Colonic mucosa (tissue), 4 donors: ENCODE results near the gene GFOD2. TPM values are rescaled to one million over a fixed set of nuclear protein-coding genes. Genes with fewer than 3 reads are reported as not detected.

Experiments used
- DNase-seq: peaks from one replicate; pipeline ENCODE4 v3.0.0-alpha.2; 2020
- H3K27ac ChIP-seq: fragments of 200-600 bp; one replicate; pipeline ENCODE4 v1.8.0; 2021
- H3K27me3 ChIP-seq: fragments of 200-600 bp; one replicate; pipeline ENCODE4 v1.8.0; 2021
- H3K36me3 ChIP-seq: fragments of 200-600 bp; one replicate; pipeline ENCODE4 v1.8.0; 2021
- H3K4me1 ChIP-seq: fragments of 200-600 bp; one replicate; pipeline ENCODE4 v1.8.0; 2021; ENCODE audit warnings: mild to moderate bottlenecking
- H3K4me3 ChIP-seq: fragments of 200-600 bp; one replicate; pipeline ENCODE4 v1.8.0; 2021
- H3K9ac ChIP-seq, 2 donors: one replicate each; pipeline ENCODE4 v1.7.0; 2013; ENCODE audit warnings: control low read depth in 2 of 2, low read depth in 2 of 2, low read length in 2 of 2
- H3K9me3 ChIP-seq: fragments of 200-600 bp; one replicate; pipeline ENCODE4 v1.8.0; 2021
- intact Hi-C: fragments of 100-400 bp; cut with DNase I; formaldehyde crosslinking; loops from one replicate; pipeline ENCODE4 v1.14.1; 2022
- total RNA-seq, 2 donors: library from RNA; stranded (reverse); fragmentation: NEBNext Ultra II Directional in 1 of 2; extraction: Animal tissue kit (Norgen Biotek cat#: 25700) in 1 of 2; gene quantifications; one replicate each; pipeline ENCODE4 v1.2.1, GENCODE V29; 2021
- TF ChIP-seq, protein P1 (sequence below): fragments of 200-600 bp; IDR thresholded peaks from one replicate; pipeline ENCODE4 v1.8.0; 2022; ENCODE audit warnings: antibody characterized with exemption, mild to moderate bottlenecking
- donor health status: healthy.
- donor health status: DM: no; HTN: no; CAD: no.
- donor health status: DM: no; HTN: no; CAD: no.

The GFOD2 gene
- total RNA-seq, 2 donors from 2014 or later: 22.1 to 33.8 TPM

DNA sequence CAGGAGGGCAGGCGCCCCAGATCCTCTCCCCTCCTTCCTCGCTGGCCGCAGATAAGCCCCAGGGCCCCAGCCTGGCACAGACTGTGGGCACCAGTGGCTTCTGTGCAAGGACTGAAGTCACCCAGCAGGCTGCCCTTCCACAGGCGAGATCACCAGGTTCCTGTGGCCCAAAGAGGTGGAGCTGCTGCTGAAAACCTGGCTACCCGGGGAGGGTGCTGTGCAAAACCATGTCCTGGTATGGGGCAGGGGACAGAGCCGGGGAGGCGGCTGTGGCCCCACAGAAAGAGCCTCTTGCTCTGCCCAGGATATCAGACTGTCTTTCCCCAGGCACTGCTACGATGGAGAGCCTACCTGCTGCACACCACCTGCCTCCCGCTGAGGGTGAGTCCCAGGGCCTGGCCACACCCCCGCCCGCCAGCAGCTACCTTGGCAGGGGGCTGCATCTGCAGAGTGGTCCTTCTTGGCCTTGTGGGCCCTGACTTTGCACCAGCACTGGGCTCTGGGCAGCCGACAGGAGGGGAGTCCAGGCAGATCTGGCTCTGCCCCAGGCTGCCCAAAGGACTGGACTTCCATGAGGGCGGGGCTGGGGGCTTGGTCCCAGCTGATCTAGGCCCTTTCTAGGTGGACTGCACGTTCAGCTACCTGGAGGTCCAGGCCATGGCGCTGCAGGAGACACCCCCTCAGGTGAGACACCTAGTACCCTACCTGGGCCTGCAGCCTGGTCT lies 73.6 kb downstream of the GFOD2 start:
- Histone ChIP-seq H3K4me1 (no peaks in the 10 kb centered on the region), H3K4me3 (peak overlapping the region; percentile 40), H3K9me3 (no peaks in the 10 kb centered on the region), H3K27ac (no peak overlapping the region), H3K36me3 (no peaks in the 10 kb centered on the region), H3K27me3 (peaks cover 40% of the 10 kb centered on the region), H3K9ac (peak overlapping the region; percentile 26 to 72)
- TF ChIP-seq, protein P1, sequence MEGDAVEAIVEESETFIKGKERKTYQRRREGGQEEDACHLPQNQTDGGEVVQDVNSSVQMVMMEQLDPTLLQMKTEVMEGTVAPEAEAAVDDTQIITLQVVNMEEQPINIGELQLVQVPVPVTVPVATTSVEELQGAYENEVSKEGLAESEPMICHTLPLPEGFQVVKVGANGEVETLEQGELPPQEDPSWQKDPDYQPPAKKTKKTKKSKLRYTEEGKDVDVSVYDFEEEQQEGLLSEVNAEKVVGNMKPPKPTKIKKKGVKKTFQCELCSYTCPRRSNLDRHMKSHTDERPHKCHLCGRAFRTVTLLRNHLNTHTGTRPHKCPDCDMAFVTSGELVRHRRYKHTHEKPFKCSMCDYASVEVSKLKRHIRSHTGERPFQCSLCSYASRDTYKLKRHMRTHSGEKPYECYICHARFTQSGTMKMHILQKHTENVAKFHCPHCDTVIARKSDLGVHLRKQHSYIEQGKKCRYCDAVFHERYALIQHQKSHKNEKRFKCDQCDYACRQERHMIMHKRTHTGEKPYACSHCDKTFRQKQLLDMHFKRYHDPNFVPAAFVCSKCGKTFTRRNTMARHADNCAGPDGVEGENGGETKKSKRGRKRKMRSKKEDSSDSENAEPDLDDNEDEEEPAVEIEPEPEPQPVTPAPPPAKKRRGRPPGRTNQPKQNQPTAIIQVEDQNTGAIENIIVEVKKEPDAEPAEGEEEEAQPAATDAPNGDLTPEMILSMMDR: no peak
- DNase-seq: no peak
- intact Hi-C loops: loop anchor here (5.0 kb wide), 1 partner anchor 73 kb away; no protein-coding TSS in a partner anchor

DNA sequence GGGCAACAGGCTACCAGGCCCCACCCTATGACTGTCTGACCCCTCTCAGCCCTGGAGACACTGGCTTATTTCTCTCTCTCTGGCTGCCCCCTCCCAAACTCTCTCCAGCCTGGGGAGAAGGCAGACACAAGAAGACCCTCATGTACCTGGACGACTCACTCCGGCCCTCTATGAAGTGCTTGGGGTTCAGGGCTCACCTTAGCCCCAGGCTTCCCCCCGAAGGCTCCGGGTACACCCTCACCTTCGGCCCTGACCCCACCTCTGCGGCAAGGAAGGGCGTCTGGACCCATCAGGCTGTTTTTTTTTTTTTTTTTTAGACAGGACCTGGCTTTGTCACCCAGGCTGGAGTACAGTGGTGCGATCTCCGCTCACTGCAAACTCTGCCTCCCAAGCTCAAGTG lies 75.1 kb downstream of the GFOD2 start:
- intact Hi-C loops: no loop called here
- H3K4me1 ChIP-seq: no peaks in the 10 kb centered on the region
- no peak overlapping the region for H3K9ac ChIP-seq
- H3K27ac ChIP-seq: no peak overlapping the region
- TF ChIP-seq, protein P1: no peak
- no peak for DNase-seq
- H3K4me3 ChIP-seq: no peak overlapping the region
- H3K27me3 ChIP-seq: peaks cover 30% of the 10 kb centered on the region
- no peaks in the 10 kb centered on the region for H3K36me3 ChIP-seq
- H3K9me3 ChIP-seq: no peaks in the 10 kb centered on the region

DNA sequence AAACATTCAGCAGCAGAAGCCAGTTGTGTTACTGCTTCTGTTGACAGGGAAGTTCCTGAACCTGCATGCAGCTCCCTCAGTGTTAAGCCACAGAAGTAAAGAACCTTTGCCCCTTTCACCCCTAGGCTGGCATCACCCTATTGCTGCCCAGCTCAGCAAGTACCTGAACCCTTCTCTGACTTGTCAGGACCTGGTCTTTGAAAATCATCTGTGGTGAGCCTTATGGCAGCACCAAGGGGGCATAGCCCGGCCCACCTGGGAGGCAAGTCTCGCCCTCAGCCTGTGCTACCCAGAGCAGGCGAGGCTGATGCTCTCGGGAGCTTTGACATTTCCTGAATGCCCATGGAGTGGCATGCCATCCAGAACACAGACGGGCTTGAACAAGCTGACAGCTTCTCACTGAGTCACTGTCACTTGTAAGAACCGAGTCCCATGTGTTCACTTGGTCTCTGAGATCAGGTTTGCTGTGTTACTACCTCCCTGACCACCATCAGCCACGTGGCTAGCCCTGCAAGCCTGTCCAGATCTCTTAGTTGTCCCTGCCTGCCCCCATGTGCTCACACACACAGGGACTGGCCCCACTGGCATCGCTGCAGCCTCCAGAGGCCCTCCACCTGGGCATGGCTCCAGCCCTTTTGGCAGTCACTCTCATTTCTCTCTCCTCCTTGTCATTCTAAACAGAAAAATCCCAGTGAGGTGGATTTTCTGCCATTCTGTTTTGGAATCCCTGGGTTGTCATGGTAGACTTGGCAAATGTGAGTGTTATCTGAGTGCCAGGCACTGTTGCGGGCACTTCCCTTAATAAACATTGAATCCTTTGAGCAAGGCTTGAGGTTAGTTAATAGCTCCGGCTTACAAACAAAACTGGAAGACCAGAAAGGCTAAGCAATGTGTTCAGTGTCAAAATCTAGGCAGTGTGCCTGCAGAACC lies 77.1 kb downstream of the GFOD2 start:
- H3K9ac ChIP-seq: no peak overlapping the region
- DNase-seq: no peak
- H3K27me3 ChIP-seq: peaks cover 14% of the 10 kb centered on the region
- no peaks in the 10 kb centered on the region for H3K9me3 ChIP-seq
- intact Hi-C loops: no loop called here
- no peaks in the 10 kb centered on the region for H3K4me1 ChIP-seq
- no peaks in the 10 kb centered on the region for H3K36me3 ChIP-seq
- TF ChIP-seq, protein P1: no peak
- H3K4me3 ChIP-seq: no peak overlapping the region
- H3K27ac ChIP-seq: no peak overlapping the region

DNA sequence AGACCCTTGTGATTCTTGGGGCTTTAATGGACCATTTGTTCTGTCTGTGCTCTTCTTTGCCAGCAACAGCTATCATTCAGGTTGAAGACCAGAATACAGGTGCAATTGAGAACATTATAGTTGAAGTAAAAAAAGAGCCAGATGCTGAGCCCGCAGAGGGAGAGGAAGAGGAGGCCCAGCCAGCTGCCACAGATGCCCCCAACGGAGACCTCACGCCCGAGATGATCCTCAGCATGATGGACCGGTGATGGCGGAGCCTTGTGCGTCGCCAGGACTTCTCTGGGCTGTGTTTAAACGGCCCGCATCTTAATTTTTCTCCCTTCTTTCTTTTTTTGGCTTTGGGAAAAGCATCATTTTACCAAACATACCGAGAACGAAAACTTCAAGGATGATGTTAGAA lies 81.5 kb downstream of the GFOD2 start:
- Histone ChIP-seq H3K9ac (no peak overlapping the region), H3K27me3 (no peaks in the 10 kb centered on the region), H3K36me3 (peaks cover 8% of the 10 kb centered on the region), H3K27ac (no peak overlapping the region), H3K4me3 (no peak overlapping the region), H3K9me3 (no peaks in the 10 kb centered on the region), H3K4me1 (no peaks in the 10 kb centered on the region)
- intact Hi-C loops: no loop called here
- no peak for DNase-seq
- TF ChIP-seq, protein P1: no peak

DNA sequence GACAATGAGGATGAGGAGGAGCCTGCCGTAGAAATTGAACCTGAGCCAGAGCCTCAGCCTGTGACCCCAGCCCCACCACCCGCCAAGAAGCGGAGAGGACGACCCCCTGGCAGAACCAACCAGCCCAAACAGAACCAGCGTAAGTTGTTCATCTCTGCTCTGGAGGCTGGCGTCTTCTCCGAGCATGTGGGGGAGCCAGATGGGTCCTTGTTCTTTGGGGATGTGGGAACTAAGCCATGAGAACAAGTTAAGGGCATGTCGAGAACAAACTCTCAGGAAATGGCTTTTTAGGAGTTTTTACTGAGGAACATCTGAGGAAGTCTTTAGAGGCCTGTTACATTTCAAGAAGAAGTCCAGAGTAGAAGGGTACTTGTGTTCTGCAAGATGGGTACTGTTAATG lies 82.4 kb downstream of the GFOD2 start:
- H3K27me3 ChIP-seq: no peaks in the 10 kb centered on the region
- intact Hi-C loops: no loop called here
- DNase-seq: no peak
- TF ChIP-seq, protein P1: no peak
- H3K27ac ChIP-seq: no peak overlapping the region
- H3K36me3 ChIP-seq: peaks cover 8% of the 10 kb centered on the region
- H3K4me1 ChIP-seq: no peaks in the 10 kb centered on the region
- no peaks in the 10 kb centered on the region for H3K9me3 ChIP-seq
- H3K9ac ChIP-seq: no peak overlapping the region
- H3K4me3 ChIP-seq: no peak overlapping the region
